Middle frontal gyrus (tissue), 1 donor: Measurements from ENCODE around the gene OPTC.

Experiments
- DNase-seq: peaks from one replicate; pipeline ENCODE4 v3.0.0-alpha.2; 2015; ENCODE audit warnings: low spot score; ENCODE audit errors: extremely low spot score

The OPTC gene

DNA sequence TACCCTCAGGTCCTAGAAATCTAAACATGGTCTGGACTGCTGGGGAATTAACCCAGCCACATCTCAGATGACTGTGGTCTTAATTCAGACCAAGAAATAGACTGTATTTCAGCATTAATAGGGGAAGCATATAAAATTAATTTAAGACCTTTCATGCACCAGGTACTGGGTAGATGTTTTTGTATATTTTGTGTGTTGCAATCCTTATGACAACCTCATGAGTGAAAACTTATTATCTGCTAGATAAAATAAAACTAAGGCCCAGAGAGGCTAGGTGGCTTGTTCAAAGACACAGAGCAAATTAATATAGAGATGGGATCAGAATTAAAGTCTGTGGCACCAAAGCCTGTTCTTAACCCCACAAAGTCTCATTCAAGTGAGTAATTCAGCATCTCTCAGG, 40.1 kb downstream of the OPTC start:
- DNase-seq, result no peak

- no peak for DNase-seq
These were observed 40.6 kb downstream of the OPTC start for GRCh38 chr1:203534526-203534925.

DNA sequence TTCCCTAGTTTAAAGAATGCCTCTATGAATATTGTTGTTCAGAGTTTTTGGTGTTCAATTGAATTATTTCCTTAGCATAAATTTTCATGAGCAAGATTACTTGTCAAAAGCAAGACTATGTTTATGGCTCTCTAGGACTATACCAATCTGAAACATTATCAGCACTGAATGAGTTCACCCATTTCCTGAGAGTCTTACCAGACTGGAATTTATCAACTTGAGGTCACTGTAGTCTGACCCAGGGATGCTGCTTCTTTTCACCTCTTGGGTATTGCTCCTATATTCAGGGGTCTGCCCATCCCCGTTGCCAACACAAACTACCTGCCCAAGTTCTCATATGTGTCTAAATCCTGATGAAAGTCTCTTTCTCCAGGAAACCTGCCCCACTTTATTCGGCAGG, 42.6 kb downstream of the OPTC start:
- DNase-seq, result no peak

DNA sequence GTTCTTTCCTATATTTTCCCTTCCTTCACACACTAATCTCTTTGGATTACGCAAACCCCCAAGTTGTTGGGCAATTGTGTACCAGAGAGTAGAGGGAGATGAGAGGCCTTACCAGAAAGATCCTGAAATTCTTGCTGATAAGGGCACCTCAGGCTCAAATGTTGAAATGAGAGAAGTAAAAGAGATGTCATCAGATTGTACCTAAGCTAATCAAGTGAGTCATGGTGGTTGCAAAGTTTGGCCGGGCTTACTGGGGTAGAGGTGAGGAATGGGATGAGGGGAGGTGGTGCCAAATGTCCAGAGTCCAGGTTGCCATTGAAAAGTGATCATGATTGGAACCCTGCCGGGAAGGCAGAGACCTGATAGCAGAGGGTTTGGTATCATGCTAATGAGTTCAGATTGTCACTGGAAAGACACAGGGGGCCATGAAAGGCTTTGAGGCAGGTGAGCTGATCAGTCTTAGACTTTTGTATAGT, 43.1 kb downstream of the OPTC start:
- no peak for DNase-seq

GRCh38 chr1:203537806-203538464, 44.0 kb downstream of the OPTC start:
- no peak for DNase-seq

- no peak for DNase-seq
These were observed 44.8 kb downstream of the OPTC start for GRCh38 chr1:203538726-203539125.

DNA sequence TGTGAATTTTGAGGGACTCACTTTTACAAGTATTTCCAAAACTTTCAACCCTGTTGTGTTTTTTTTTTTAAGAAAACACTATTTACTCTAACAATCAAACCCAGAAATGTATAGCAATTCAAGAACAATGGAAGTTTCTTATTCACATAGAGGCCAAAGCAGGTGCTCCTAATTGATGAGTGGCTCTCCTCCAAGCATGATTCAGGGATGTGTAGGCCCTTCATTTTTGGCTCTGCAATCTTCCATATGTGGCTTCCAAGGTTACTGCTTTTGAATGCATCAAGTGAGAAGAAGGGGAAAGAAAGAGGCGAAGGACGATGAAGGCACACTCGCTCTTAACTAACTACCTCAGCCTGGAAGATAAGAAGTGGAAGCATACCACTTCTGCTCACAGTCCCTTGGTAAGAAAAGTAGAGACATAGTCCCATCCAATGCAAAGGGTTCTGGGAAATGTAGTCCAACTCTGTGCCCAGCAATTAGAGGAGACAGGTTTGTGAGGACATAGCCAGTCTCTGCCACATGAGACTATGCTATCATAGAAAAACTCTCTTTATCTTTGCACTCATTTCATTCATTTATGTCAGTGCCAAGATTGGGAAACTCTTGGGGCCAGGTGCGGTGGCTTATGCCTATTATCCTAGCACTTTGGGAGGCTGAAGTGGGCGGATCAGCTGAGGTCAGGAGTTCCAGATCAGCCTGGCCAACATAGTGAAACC, 46.0 kb downstream of the OPTC start:
- DNase-seq, result no peak

- DNase-seq, result no peak
These were observed 50.5 kb downstream of the OPTC start for GRCh38 chr1:203544485-203544884.

DNA sequence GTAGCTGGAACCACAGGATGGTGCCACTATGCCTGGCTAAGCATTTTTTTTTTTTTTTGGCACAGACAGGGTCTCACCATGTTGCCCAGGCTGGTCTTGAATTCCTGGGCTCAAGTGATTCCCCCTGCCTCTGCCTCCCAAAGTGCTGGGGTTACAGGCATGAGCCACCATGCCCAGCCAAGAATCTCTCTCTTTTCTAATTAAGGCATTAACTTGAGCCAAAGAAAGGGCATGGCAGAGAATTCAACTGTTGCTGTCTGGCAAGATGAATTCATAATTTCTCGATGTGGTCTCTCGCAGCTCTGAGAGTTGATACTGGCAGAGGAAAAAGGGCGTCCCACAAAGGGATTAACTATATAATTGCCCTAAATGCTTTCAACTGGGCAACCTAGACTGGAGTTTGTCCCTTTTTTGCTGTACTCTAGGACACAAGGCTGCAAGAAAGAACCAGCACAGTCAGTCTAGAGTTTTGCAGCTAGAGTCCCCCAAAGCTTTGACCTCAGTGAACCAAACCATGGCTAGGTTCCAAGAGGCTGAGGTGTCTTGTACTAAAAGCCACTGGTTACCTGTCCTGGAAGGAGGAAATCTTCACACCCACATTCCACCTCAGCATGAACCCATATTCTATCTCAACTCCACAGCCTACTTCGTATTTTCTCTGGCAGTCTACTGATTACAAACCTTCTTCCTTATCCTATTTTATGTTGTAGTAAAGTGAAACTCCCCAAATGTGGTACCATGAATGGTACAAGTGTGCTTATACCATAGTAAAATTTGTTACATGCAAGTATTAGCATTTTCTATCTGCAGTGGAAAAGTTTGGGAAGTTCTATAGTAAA, 51.2 kb downstream of the OPTC start:
- DNase-seq, result no peak

GRCh38 chr1:203546274-203546673, 52.3 kb downstream of the OPTC start:
- DNase-seq, result no peak

- no peak for DNase-seq
These were observed 53.2 kb downstream of the OPTC start for GRCh38 chr1:203547147-203547546.

DNA sequence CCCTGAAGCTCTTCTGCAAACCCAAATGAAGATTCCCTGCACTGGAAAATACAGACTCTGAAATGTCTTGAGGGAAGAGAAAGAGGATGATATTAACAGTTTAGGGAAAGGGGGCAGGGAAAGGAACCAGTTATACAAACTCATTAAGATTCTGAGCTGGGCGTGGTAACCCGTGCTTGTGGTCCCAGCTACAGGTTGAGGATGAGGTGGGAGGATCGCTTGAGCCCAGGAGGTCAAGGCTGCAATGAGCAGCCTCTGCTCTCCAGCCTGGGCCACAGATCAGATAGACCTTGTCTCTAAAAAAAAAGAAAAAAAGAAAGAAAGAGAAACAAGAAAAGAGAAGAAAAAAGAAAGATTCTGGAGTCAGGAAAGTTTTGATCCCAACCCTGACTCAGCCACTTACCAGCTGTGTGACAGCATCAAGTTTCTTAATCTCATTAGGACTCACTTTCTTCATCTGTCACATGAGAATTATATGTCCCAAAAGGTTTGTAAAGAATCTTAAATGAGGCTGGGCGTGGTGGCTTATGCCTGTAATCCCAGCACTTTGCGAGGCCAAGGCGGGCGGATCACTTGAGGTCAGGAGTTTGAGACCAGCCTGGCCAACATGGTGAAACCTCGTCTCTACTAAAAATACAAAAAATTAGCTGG, 53.9 kb downstream of the OPTC start:
- no peak for DNase-seq

- DNase-seq, result no peak
These were observed 54.9 kb downstream of the OPTC start for GRCh38 chr1:203548892-203549291.

DNA sequence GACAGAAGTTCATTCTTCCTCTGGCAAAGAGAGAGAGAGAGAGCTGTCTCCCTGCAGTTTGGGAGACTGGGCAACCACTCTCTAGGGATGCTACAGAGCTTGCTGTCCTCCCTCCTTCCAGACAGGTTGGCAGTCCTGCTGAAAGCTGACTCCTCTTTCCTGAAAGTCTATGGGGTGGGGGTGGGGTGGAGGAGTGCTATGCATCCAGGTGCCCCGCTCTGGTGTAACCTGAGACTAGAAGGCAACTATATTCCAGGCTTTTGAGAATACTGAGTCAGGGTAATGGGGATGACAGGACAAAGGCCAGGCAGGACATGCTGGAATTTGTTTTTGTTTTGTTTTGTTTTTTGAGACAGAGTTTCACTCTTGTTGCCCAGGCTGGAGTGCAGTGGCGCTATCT, 55.4 kb downstream of the OPTC start:
- DNase-seq, result no peak

DNA sequence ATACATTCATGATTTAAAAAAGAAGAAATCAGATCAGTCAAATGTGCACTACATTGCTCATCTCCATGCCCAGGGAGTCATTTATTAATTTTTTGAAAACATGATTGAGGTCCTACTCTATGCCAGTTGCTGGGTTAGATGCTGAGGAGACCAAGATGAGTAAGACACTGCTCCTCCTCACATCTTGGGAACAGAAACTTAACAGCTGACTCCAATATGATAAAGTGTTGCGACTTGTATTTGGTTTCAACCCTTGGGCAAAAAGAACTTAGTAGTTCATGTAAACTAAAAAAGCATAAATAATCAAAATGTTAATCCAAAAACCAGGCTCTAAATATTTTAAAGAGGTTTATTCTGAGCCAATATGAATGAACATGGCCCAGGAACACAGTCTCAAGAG, 56.9 kb downstream of the OPTC start:
- DNase-seq, result no peak

- DNase-seq, result no peak
These were observed 57.6 kb downstream of the OPTC start for GRCh38 chr1:203551550-203551949.

GRCh38 chr1:203553496-203553895, 59.5 kb downstream of the OPTC start:
- no peak for DNase-seq

GRCh38 chr1:203554071-203554470, 60.1 kb downstream of the OPTC start:
- no peak for DNase-seq

DNA sequence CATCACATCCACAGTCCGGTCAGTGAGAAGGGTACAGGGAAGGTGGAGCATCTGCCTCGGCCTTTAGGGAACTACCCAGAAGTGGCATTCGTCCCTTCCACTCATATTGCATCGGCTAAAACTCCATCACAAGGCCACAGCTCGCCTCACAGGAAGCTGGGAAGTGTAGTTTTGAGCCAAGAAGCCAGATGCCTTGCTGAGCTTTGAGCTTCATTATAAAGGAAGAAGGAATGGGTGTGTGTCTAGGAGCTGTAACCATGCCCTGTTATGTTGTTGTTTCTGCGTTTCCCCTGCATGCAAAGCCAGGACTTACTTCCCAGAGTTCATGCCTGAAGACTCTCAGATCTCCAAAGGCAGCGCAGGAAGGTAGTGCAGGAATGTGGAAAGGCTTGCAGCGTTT, 61.1 kb downstream of the OPTC start:
- DNase-seq, result no peak

DNA sequence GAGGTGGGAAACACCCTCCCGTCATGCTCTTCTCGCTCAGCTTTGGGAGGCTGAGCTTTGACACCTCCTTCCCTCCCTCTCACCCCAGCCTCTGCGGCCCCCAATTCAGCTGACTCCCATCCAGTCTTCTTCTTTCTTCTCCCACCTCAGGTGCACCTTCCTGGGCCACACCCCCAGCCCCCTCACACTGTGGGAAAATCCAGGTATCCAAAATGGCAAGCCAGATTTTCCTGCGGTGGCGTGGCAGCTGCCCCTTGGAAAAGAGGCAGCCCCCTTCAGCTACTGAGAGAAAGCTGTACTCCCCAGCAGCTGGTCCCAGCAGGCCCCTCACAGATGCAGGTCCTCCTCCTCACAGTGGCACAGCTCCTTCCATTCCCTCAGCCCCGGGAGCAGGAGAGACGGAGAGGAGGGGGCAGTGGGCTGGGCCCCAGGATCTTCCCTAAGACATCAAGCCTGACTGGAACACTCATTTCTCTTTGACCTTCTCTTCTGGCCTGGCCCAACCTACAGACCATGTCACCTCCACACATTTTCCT, 61.6 kb downstream of the OPTC start:
- no peak for DNase-seq

DNA sequence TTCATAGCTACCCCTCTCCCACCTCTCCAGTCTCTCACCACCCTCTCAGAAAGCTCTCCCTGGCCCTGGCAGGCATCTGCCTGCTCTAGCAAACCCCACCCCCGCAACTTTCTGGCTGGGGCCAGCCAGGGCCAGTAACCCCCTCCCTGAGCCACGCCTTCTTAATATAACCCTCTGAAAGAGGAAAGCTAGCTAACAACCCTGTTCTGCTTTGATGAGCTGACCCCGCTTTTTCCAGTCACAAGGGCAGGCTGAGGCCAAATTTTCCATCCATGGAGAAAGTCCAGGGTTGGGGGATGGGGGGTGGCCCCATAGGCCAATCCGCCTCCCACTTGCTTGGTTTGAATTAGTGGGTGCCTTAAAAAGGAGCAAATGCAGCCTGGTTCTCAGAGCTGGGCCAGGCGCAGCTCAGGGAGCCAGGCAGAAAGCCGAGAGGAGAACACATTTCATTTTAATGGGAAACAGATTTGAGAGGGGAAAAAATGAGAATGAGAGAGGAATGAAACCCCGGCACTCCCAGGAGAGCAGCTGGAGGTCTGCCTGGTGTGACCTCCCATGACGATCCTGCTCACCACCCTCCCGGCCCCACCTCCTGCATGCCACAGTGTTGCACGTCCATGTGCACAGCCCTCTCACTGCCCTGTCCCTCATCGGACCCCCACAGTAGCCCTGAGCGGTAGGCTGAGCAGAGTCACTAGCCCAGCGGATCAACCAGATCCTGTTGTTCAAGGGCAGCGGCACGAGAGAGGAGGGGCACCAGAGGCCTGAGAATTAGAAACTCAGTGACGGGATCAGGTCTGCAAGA, 62.3 kb downstream of the OPTC start:
- no peak for DNase-seq
